Skeletal muscle satellite cell (primary cell): Measurements from ENCODE around the gene FHIP2A. TPM values are rescaled to one million over a fixed set of nuclear protein-coding genes. Genes with fewer than 3 reads are reported as not detected.
"Not testable (repeated sequence)": the region's sequence is repeated elsewhere in the genome, so short reads cannot be mapped to it uniquely, and the experiment has no call there.

ENCODE experiments used
- H3K27me3 ChIP-seq: 2 replicates; pipeline ENCODE4 v1.7.0; 2013; ENCODE audit warnings: low read length; ENCODE audit not compliant: control insufficient read depth, insufficient read depth
- H3K36me3 ChIP-seq: 2 replicates; pipeline ENCODE4 v1.7.0; 2013; ENCODE audit warnings: mild to moderate bottlenecking, control low read depth, low read length; ENCODE audit not compliant: insufficient read depth
- H3K4me1 ChIP-seq: 2 replicates; pipeline ENCODE4 v1.7.0; 2013; ENCODE audit warnings: low read length; ENCODE audit not compliant: control insufficient read depth, insufficient read depth
- H3K4me2 ChIP-seq: 2 replicates; pipeline ENCODE4 v1.7.0; 2013; ENCODE audit warnings: mild to moderate bottlenecking, low read length
- H3K4me3 ChIP-seq: 2 replicates; pipeline ENCODE4 v1.7.0; 2013; ENCODE audit warnings: low read length
- H3K9ac ChIP-seq: 2 replicates; pipeline ENCODE4 v1.7.0; 2013; ENCODE audit warnings: mild to moderate bottlenecking, low read depth, low read length, moderate library complexity
- H3K9me3 ChIP-seq: replicated peaks from 2 replicates; pipeline ENCODE4 v1.7.0; 2013; ENCODE audit warnings: mild to moderate bottlenecking, control low read depth, low read length
- total RNA-seq: library from RNA; depleted of rRNA; stranded (reverse); fragments of >200 nt; gene quantifications from 2 replicates; pipeline ENCODE4 v1.2.3, GENCODE V29; 2012; rRNA removed

Gene FHIP2A, protein sequence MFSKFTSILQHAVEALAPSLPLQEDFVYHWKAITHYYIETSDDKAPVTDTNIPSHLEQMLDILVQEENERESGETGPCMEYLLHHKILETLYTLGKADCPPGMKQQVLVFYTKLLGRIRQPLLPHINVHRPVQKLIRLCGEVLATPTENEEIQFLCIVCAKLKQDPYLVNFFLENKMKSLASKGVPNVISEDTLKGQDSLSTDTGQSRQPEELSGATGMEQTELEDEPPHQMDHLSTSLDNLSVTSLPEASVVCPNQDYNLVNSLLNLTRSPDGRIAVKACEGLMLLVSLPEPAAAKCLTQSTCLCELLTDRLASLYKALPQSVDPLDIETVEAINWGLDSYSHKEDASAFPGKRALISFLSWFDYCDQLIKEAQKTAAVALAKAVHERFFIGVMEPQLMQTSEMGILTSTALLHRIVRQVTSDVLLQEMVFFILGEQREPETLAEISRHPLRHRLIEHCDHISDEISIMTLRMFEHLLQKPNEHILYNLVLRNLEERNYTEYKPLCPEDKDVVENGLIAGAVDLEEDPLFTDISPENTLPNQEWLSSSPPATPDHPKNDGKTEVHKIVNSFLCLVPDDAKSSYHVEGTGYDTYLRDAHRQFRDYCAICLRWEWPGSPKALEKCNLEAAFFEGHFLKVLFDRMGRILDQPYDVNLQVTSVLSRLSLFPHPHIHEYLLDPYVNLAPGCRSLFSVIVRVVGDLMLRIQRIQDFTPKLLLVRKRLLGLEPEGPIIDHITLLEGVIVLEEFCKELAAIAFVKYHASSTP
- 15.7 and 17.3 TPM in 2 replicates for total RNA-seq

GRCh38 chr10:114821293-114821914 lies at the start of gene FHIP2A:
FHIP2A (plus strand) TSS chr10:114821780; CDS start chr10:114822079, 299 bp downstream.
- H3K9me3 ChIP-seq = no peaks in the 10 kb centered on the region
- no peaks in the 10 kb centered on the region for H3K27me3 ChIP-seq
- H3K4me3 ChIP-seq = peak within 1 kb of the TSS; percentile 91
- H3K4me2 ChIP-seq = peak within 1 kb of the TSS; percentile 79
- H3K4me1 ChIP-seq = peaks cover 29% of the 10 kb centered on the region
- H3K9ac ChIP-seq = peak within 1 kb of the TSS; percentile 94
- no peaks in the 10 kb centered on the region for H3K36me3 ChIP-seq

DNA sequence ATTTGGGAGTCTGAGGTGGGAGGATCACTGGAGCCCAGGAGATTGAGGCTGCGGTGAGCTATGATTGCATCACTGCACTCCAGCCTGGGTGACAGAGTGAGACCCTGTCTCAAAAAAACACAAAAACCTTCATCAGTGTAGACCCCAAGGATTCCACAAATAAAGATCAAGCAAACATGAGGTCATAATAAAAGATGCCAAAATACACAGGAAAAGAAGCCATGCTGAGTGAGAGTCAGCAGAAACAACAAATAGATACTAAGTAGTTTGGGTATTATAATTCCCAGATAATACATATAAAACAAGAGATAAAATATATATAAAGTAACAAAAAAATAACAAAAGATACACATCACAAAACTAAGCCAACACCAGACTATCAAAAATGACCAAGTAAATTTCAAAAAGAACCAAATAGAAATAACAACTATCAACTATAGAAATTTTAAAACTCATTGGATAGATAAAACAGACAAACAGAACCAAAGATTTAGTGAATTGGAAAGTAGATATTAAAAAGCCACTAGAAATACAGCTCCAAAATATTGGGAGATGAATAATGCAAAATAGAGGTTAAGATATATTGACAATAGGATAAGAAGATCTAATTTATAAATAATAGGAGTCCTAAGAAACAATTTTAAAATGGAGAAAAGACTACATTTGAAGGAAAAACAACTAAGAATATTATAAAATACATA lies 48.9 kb upstream of the FHIP2A start:
- H3K9me3 ChIP-seq = no peaks in the 10 kb centered on the region
- no peak overlapping the region for H3K4me3 ChIP-seq
- peaks cover 10% of the 10 kb centered on the region for H3K4me1 ChIP-seq
- H3K27me3 ChIP-seq = peaks cover 27% of the 10 kb centered on the region
- H3K4me2 ChIP-seq = no peak overlapping the region
- H3K9ac ChIP-seq = no peak overlapping the region
- no peaks in the 10 kb centered on the region for H3K36me3 ChIP-seq

DNA sequence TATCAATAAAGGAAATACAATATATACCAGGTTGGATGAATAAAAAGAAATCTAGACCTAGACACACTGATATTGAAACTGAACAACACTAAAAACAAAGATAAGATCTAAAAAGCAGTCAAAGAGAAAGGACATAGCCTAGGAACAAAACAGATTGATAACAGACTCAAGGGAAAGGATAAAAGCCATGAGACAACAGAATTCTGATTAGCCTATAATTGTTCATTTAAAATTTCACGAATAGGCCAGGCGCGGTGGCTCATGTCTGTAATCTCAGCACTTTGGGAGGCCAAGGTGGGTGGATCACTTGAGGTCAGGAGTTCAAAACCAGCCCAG lies 48.4 kb upstream of the FHIP2A start:
- H3K9me3 ChIP-seq = no peaks in the 10 kb centered on the region
- no peaks in the 10 kb centered on the region for H3K36me3 ChIP-seq
- peaks cover 27% of the 10 kb centered on the region for H3K27me3 ChIP-seq
- no peak overlapping the region for H3K9ac ChIP-seq
- peaks cover 9% of the 10 kb centered on the region for H3K4me1 ChIP-seq
- no peak overlapping the region for H3K4me3 ChIP-seq
- no peak overlapping the region for H3K4me2 ChIP-seq

DNA sequence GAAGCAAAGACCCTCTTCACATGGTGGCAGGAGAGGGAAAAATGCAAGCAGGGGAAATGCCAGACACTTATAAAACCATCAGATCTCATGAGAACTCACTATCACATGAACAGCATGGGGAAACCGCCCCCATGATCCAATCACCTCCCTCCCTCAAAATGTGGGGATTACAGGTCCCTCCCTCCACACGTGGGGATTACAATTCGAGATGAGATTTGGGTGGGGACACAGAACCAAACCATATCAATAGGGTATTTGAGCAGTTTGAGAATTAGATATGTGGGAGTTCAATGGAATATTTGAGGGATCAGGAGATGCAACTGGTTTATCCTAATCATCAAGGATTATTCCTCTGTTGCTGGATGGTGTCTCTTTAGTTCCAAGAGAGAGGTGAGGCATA lies 46.5 kb upstream of the FHIP2A start:
- not testable (repeated sequence) for H3K36me3 ChIP-seq, H3K9me3 ChIP-seq, H3K4me2 ChIP-seq, H3K9ac ChIP-seq, H3K4me3 ChIP-seq
- Histone ChIP-seq H3K4me1 (peaks cover 16% of the 10 kb centered on the region), H3K27me3 (peaks cover 24% of the 10 kb centered on the region)

DNA sequence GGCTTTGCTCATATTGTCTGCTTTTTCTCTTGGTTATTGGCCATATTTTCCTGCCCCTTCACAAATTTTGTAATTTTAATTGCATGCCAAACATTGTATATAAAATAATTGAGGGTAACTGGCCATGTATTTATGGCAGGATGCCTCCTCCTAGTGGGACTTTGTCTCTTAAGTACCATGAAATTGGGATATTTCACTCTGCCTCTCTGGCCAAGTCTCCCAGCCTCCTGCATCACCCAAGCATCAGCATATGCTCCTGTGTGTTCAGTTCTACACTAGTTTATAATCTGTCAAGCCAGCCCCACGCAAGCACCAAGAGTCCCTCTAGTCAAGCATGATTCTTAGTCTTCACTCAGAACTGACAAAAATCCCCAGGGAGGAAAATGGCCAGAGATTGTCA lies 44.2 kb upstream of the FHIP2A start:
- H3K9ac ChIP-seq = no peak overlapping the region
- no peak overlapping the region for H3K4me3 ChIP-seq
- H3K36me3 ChIP-seq = no peaks in the 10 kb centered on the region
- H3K9me3 ChIP-seq = no peaks in the 10 kb centered on the region
- H3K4me2 ChIP-seq = no peak overlapping the region
- peaks cover 17% of the 10 kb centered on the region for H3K4me1 ChIP-seq
- H3K27me3 ChIP-seq = peaks cover 22% of the 10 kb centered on the region

GRCh38 chr10:114779803-114780576 lies 41.6 kb upstream of the FHIP2A start:
- peak overlapping the region; percentile 27 for H3K4me2 ChIP-seq
- H3K4me1 ChIP-seq = peaks cover 16% of the 10 kb centered on the region
- H3K36me3 ChIP-seq = no peaks in the 10 kb centered on the region
- H3K27me3 ChIP-seq = peaks cover 19% of the 10 kb centered on the region
- no peaks in the 10 kb centered on the region for H3K9me3 ChIP-seq
- H3K9ac ChIP-seq = no peak overlapping the region
- no peak overlapping the region for H3K4me3 ChIP-seq

- no peaks in the 10 kb centered on the region for H3K9me3 ChIP-seq
- H3K27me3 ChIP-seq = peaks cover 14% of the 10 kb centered on the region
- H3K4me1 ChIP-seq = peaks cover 16% of the 10 kb centered on the region
- H3K9ac ChIP-seq = no peak overlapping the region
- no peaks in the 10 kb centered on the region for H3K36me3 ChIP-seq
- H3K4me2 ChIP-seq = no peak overlapping the region
- no peak overlapping the region for H3K4me3 ChIP-seq
Measured at GRCh38 chr10:114780577-114781184, 40.9 kb upstream of the FHIP2A start.

GRCh38 chr10:114782666-114783065 lies 38.9 kb upstream of the FHIP2A start:
- H3K9me3 ChIP-seq = no peaks in the 10 kb centered on the region
- H3K4me2 ChIP-seq = no peak overlapping the region
- no peaks in the 10 kb centered on the region for H3K36me3 ChIP-seq
- peaks cover 16% of the 10 kb centered on the region for H3K4me1 ChIP-seq
- H3K27me3 ChIP-seq = peaks cover 13% of the 10 kb centered on the region
- no peak overlapping the region for H3K4me3 ChIP-seq
- H3K9ac ChIP-seq = no peak overlapping the region

GRCh38 chr10:114783686-114784085 lies 37.9 kb upstream of the FHIP2A start:
- no peak overlapping the region for H3K4me3 ChIP-seq
- H3K9ac ChIP-seq = no peak overlapping the region
- peaks cover 21% of the 10 kb centered on the region for H3K4me1 ChIP-seq
- H3K9me3 ChIP-seq = no peaks in the 10 kb centered on the region
- peaks cover 12% of the 10 kb centered on the region for H3K27me3 ChIP-seq
- no peaks in the 10 kb centered on the region for H3K36me3 ChIP-seq
- no peak overlapping the region for H3K4me2 ChIP-seq

GRCh38 chr10:114786492-114786891 lies 35.1 kb upstream of the FHIP2A start:
- not testable (repeated sequence) for H3K4me2 ChIP-seq, H3K9me3 ChIP-seq, H3K4me1 ChIP-seq, H3K9ac ChIP-seq, H3K36me3 ChIP-seq, H3K27me3 ChIP-seq, H3K4me3 ChIP-seq
